ENCODE data around the gene HPCAL4.

The HPCAL4 gene

GRCh38 chr1:39735731-39736130 is 44.5 kb upstream of the HPCAL4 start:
- H2AK5ac ChIP-seq (ENCODE audit: low read length, severe bottlenecking), result no peak overlapping the region
- no peak overlapping the region for H3K4me2 ChIP-seq (ENCODE audit: low read length, poor library complexity, severe bottlenecking)
- H4K8ac ChIP-seq (ENCODE audit: low read length), result no peak overlapping the region
- H3K14ac ChIP-seq (ENCODE audit: low read length in 2 of 2), result no peak overlapping the region
- no peak overlapping the region for H3K23ac ChIP-seq (ENCODE audit: low read length in 2 of 2)
- no peak overlapping the region for H2AFZ ChIP-seq (ENCODE audit: low read depth, low read length)
- no peak overlapping the region for H3K27ac ChIP-seq (ENCODE audit: low read length, poor library complexity, severe bottlenecking)
- no peaks in the 10 kb centered on the region for H3K9me3 ChIP-seq (ENCODE audit: control insufficient read depth, low read length)
- peaks cover 0 to 8% of the 10 kb centered on the region in 2 experiments for H3K36me3 ChIP-seq (ENCODE audit: control insufficient read depth in 1 of 2, insufficient read depth in 2 of 2, low read depth in 1 of 2, low read length in 2 of 2)
- H3K27me3 ChIP-seq (ENCODE audit: control insufficient read depth in 1 of 2, insufficient read depth in 1 of 2, low read length in 2 of 2), result peaks cover 33 to 49% of the 10 kb centered on the region in 2 experiments
- no peak overlapping the region for H4K91ac ChIP-seq (ENCODE audit: low read length)
- WGBS, result 73% methylated on average over 2 of the region's 3 CpGs
- H2BK12ac ChIP-seq (ENCODE audit: low read length in 2 of 2), result no peak overlapping the region
- H3K18ac ChIP-seq (ENCODE audit: low read depth in 1 of 2, low read length in 2 of 2), result no peak overlapping the region
- no peak overlapping the region for H3K4me3 ChIP-seq (ENCODE audit: insufficient read depth in 1 of 2, low read depth in 1 of 2, low read length in 2 of 2)
- no peak overlapping the region for H2BK5ac ChIP-seq (ENCODE audit: low read depth, low read length, poor library complexity, severe bottlenecking)
- H3K4me1 ChIP-seq (ENCODE audit: control insufficient read depth, insufficient read depth, low read depth, low read length), result peaks cover 6% of the 10 kb centered on the region
- peaks cover 11% of the 10 kb centered on the region for H3K79me1 ChIP-seq (replicated peaks; ENCODE audit: low read length, poor library complexity, severe bottlenecking)
- H3K4ac ChIP-seq (ENCODE audit: low read depth in 1 of 2, low read length in 2 of 2), result no peak overlapping the region
- no peak overlapping the region for H3K9ac ChIP-seq (ENCODE audit: low read length)
- no peak overlapping the region for H2BK120ac ChIP-seq (ENCODE audit: low read depth, low read length)
- no peak for DNase-seq
- H2BK15ac ChIP-seq (ENCODE audit: low read depth, poor library complexity, severe bottlenecking), result no peak overlapping the region

- no peaks in the 10 kb centered on the region for H3K9me3 ChIP-seq (ENCODE audit: control insufficient read depth, low read length)
- H3K36me3 ChIP-seq (ENCODE audit: control insufficient read depth in 1 of 2, insufficient read depth in 2 of 2, low read depth in 1 of 2, low read length in 2 of 2), result no peaks in the 10 kb centered on the region
- H3K4me2 ChIP-seq (ENCODE audit: low read length, poor library complexity, severe bottlenecking), result no peak overlapping the region
- no peaks in the 10 kb centered on the region for H3K4me1 ChIP-seq (ENCODE audit: control insufficient read depth, insufficient read depth, low read depth, low read length)
- WGBS, result 91% methylated on average over 7 of the region's 7 CpGs
- H3K79me1 ChIP-seq (replicated peaks; ENCODE audit: low read length, poor library complexity, severe bottlenecking), result no peaks in the 10 kb centered on the region
- no peak overlapping the region for H2BK12ac ChIP-seq (ENCODE audit: low read length in 2 of 2)
- no peak overlapping the region for H3K23ac ChIP-seq (ENCODE audit: low read length in 2 of 2)
- no peak overlapping the region for H3K4me3 ChIP-seq (ENCODE audit: insufficient read depth in 1 of 2, low read depth in 1 of 2, low read length in 2 of 2)
- H3K9ac ChIP-seq (ENCODE audit: low read length), result no peak overlapping the region
- H2BK5ac ChIP-seq (ENCODE audit: low read depth, low read length, poor library complexity, severe bottlenecking), result no peak overlapping the region
- no peak overlapping the region for H2BK120ac ChIP-seq (ENCODE audit: low read depth, low read length)
- H3K18ac ChIP-seq (ENCODE audit: low read depth in 1 of 2, low read length in 2 of 2), result no peak overlapping the region
- H2AK5ac ChIP-seq (ENCODE audit: low read length, severe bottlenecking), result no peak overlapping the region
- DNase-seq, result no peak
- peak overlapping the region; percentile 52 for H4K91ac ChIP-seq (ENCODE audit: low read length)
- H3K27me3 ChIP-seq (ENCODE audit: control insufficient read depth in 1 of 2, insufficient read depth in 1 of 2, low read length in 2 of 2), result peaks cover 56 to 68% of the 10 kb centered on the region in 2 experiments
- no peak overlapping the region for H3K27ac ChIP-seq (ENCODE audit: low read length, poor library complexity, severe bottlenecking)
- no peak overlapping the region for H3K4ac ChIP-seq (ENCODE audit: low read depth in 1 of 2, low read length in 2 of 2)
- H2BK15ac ChIP-seq (ENCODE audit: low read depth, poor library complexity, severe bottlenecking), result no peak overlapping the region
- H3K14ac ChIP-seq (ENCODE audit: low read length in 2 of 2), result no peak overlapping the region
- no peak overlapping the region for H2AFZ ChIP-seq (ENCODE audit: low read depth, low read length)
- H4K8ac ChIP-seq (ENCODE audit: low read length), result no peak overlapping the region
These were observed 41.9 kb upstream of the HPCAL4 start for GRCh38 chr1:39733161-39733560.

- H3K23ac ChIP-seq (ENCODE audit: low read length in 2 of 2), result no peak overlapping the region
- no peak overlapping the region for H3K14ac ChIP-seq (ENCODE audit: low read length in 2 of 2)
- no peak overlapping the region for H2AK5ac ChIP-seq (ENCODE audit: low read length, severe bottlenecking)
- no peak overlapping the region for H2BK120ac ChIP-seq (ENCODE audit: low read depth, low read length)
- H4K91ac ChIP-seq (ENCODE audit: low read length), result no peak overlapping the region
- H3K18ac ChIP-seq (ENCODE audit: low read depth in 1 of 2, low read length in 2 of 2), result no peak overlapping the region
- no peaks in the 10 kb centered on the region for H3K36me3 ChIP-seq (ENCODE audit: control insufficient read depth in 1 of 2, insufficient read depth in 2 of 2, low read depth in 1 of 2, low read length in 2 of 2)
- WGBS, result 58% methylated on average over 2 of the region's 3 CpGs
- no peak overlapping the region for H3K9ac ChIP-seq (ENCODE audit: low read length)
- no peaks in the 10 kb centered on the region for H3K4me1 ChIP-seq (ENCODE audit: control insufficient read depth, insufficient read depth, low read depth, low read length)
- no peak overlapping the region for H3K27ac ChIP-seq (ENCODE audit: low read length, poor library complexity, severe bottlenecking)
- H2BK5ac ChIP-seq (ENCODE audit: low read depth, low read length, poor library complexity, severe bottlenecking), result no peak overlapping the region
- no peak overlapping the region for H4K8ac ChIP-seq (ENCODE audit: low read length)
- no peak overlapping the region for H3K4me2 ChIP-seq (ENCODE audit: low read length, poor library complexity, severe bottlenecking)
- DNase-seq, result no peak
- no peak overlapping the region for H3K4me3 ChIP-seq (ENCODE audit: insufficient read depth in 1 of 2, low read depth in 1 of 2, low read length in 2 of 2)
- peaks cover 60 to 72% of the 10 kb centered on the region in 2 experiments for H3K27me3 ChIP-seq (ENCODE audit: control insufficient read depth in 1 of 2, insufficient read depth in 1 of 2, low read length in 2 of 2)
- no peak overlapping the region for H2BK12ac ChIP-seq (ENCODE audit: low read length in 2 of 2)
- H2BK15ac ChIP-seq (ENCODE audit: low read depth, poor library complexity, severe bottlenecking), result no peak overlapping the region
- H2AFZ ChIP-seq (ENCODE audit: low read depth, low read length), result no peak overlapping the region
- no peaks in the 10 kb centered on the region for H3K9me3 ChIP-seq (ENCODE audit: control insufficient read depth, low read length)
- H3K79me1 ChIP-seq (replicated peaks; ENCODE audit: low read length, poor library complexity, severe bottlenecking), result no peaks in the 10 kb centered on the region
- H3K4ac ChIP-seq (ENCODE audit: low read depth in 1 of 2, low read length in 2 of 2), result no peak overlapping the region
These were observed 41.5 kb upstream of the HPCAL4 start for GRCh38 chr1:39732730-39733129.

DNA sequence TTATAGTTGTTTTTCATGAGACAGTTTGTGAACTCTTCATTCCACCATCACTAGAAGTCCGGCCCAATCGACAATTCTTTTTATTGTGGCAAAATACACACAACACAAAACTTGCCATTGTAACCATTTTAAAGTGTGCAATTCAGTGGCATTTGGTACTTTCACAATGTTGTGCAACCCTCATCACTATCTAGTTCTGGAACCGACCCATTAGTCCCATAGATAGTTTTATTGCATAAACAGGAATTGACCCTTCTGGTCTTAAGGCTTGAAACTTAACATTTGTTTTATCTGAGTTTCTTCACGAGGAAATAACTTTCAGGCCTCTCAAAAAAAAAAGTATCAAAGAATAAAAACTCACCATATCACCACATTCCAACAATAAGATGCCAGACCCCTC is 38.6 kb upstream of the HPCAL4 start:
- WGBS, result 44% methylated on average over 3 of the region's 4 CpGs
- Histone ChIP-seq H2AFZ (ENCODE audit: low read depth, low read length) (no peak overlapping the region), H2AK5ac (ENCODE audit: low read length, severe bottlenecking) (no peak overlapping the region), H4K91ac (ENCODE audit: low read length) (no peak overlapping the region), H3K36me3 (ENCODE audit: control insufficient read depth in 1 of 2, insufficient read depth in 2 of 2, low read depth in 1 of 2, low read length in 2 of 2) (no peaks in the 10 kb centered on the region), H3K9me3 (ENCODE audit: control insufficient read depth, low read length) (no peaks in the 10 kb centered on the region), H3K4me1 (ENCODE audit: control insufficient read depth, insufficient read depth, low read depth, low read length) (no peaks in the 10 kb centered on the region), H2BK15ac (ENCODE audit: low read depth, poor library complexity, severe bottlenecking) (no peak overlapping the region), H3K23ac (ENCODE audit: low read length in 2 of 2) (no peak overlapping the region), H2BK120ac (ENCODE audit: low read depth, low read length) (no peak overlapping the region), H3K27me3 (ENCODE audit: control insufficient read depth in 1 of 2, insufficient read depth in 1 of 2, low read length in 2 of 2) (peaks cover 67 to 83% of the 10 kb centered on the region in 2 experiments), H3K9ac (ENCODE audit: low read length) (no peak overlapping the region), H2BK5ac (ENCODE audit: low read depth, low read length, poor library complexity, severe bottlenecking) (no peak overlapping the region), H3K14ac (ENCODE audit: low read length in 2 of 2) (no peak overlapping the region), H3K27ac (ENCODE audit: low read length, poor library complexity, severe bottlenecking) (no peak overlapping the region), H3K79me1 (replicated peaks; ENCODE audit: low read length, poor library complexity, severe bottlenecking) (no peaks in the 10 kb centered on the region), H2BK12ac (ENCODE audit: low read length in 2 of 2) (no peak overlapping the region), H4K8ac (ENCODE audit: low read length) (no peak overlapping the region), H3K18ac (ENCODE audit: low read depth in 1 of 2, low read length in 2 of 2) (no peak overlapping the region), H3K4me2 (ENCODE audit: low read length, poor library complexity, severe bottlenecking) (no peak overlapping the region), H3K4ac (ENCODE audit: low read depth in 1 of 2, low read length in 2 of 2) (no peak overlapping the region), H3K4me3 (ENCODE audit: insufficient read depth in 1 of 2, low read depth in 1 of 2, low read length in 2 of 2) (no peak overlapping the region)
- no peak for DNase-seq
